Loucy (cell line): Measurements from ENCODE around the gene EVI2B.
"Not testable (repeated sequence)": the region's sequence is repeated elsewhere in the genome, so short reads cannot be mapped to it uniquely, and the experiment has no call there.

Experiments
- CTCF ChIP-seq: fragments of 200-600 bp; sonication (generic); conservative IDR thresholded peaks from 2 replicates; pipeline ENCODE4 v1.5.1; 2014; ENCODE audit warnings: mild to moderate bottlenecking, antibody characterized with exemption, low read length
- EZH2phosphoT487 ChIP-seq: fragments of 200-600 bp; IDR thresholded peaks from 2 replicates; pipeline ENCODE4 v1.6.1; 2018; ENCODE audit warnings: antibody characterized with exemption, mild to moderate bottlenecking, moderate library complexity, borderline replicate concordance

GRCh38 chr17:31312223-31312622, 1.6 kb downstream of the EVI2B start:
- TF ChIP-seq CTCF, EZH2phosphoT487: not testable (repeated sequence)
